M059J (cell line): Measurements from ENCODE around the gene TP53INP2. TPM values are rescaled to one million over a fixed set of nuclear protein-coding genes. Genes with fewer than 3 reads are reported as not detected.
"Not testable (repeated sequence)": the region's sequence is repeated elsewhere in the genome, so short reads cannot be mapped to it uniquely, and the experiment has no call there.

Experiments used
- DNase-seq: peaks from one replicate; pipeline ENCODE4 v3.0.0-alpha.2; 2012; ENCODE audit warnings: low read depth
- total RNA-seq: library from RNA; depleted of rRNA; stranded (reverse); fragments of >200 nt; shearing (Covaris generic); gene quantifications from 2 replicates; pipeline ENCODE4 v1.2.3, GENCODE V29; 2014; rRNA removed

Gene TP53INP2, protein sequence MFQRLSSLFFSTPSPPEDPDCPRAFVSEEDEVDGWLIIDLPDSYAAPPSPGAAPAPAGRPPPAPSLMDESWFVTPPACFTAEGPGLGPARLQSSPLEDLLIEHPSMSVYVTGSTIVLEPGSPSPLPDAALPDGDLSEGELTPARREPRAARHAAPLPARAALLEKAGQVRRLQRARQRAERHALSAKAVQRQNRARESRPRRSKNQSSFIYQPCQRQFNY
- 11.3 and 17.4 TPM in 2 replicates for total RNA-seq

DNA sequence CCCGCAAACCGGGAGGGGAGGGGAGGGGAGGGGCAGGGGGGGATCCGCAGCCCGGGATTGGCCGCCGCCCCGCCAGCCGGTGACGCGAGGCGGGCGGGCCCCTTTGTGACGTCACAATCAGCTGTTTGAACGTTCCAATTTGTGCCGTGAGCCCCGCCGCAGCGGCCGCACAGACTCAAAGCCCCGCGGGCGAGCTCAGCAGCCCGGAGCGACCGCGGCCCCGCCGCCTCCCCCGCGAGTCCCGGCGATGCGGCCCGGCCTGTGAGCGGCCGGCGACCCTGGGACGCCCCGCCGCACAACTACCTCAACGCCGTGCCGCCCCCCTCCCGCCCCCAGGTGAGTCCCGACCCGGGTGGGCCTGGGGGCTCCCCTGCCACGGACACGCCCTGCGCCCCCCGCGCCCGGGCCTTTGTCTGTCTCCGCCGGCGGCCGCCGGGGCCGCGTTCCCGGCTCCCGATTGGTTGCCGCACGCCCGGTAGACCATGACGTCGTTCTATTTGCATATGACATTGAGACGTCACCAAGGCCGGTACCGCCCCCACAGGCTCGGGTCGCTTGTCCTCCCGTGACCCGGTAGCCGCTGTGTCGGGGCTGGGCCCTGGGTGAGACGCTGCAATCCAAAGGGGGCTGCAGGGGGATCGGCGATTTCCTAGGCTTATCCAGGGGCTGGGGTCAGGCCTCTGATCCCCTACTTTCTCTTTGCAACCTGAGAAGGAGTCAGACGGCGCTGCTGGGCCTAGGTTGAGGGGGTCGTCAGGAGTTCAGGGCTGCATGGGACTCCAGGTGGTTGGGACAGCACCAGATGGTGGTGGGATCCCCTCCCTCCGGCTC, at the start of gene TP53INP2:
Gene TP53INP2 (plus strand): TSS at position 168 of the 831 bp plus-strand sequence. CDS start 4,396 bp downstream, outside the sequence.
- DNase-seq = peak; percentile 90

DNA sequence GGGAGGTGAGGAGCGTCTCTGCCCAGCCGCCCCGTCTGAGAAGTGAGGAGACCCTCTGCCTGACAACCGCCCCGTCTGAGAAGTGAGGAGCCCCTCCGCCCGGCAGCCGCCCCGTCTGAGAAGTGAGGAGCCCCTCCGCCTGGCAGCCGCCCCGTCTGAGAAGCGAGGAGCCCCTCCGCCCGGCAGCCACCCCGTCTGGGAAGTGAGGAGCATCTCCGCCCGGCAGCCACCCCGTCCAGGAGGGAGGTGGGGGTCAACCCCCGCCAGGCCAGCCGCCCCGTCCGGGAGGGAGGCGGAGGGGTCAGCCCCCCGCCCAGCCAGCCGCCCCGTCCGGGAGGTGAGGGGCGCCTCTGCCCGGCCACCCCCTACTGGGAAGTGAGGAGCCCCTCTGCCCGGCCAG, 45.5 kb upstream of the TP53INP2 start:
- not testable (repeated sequence) for DNase-seq

DNA sequence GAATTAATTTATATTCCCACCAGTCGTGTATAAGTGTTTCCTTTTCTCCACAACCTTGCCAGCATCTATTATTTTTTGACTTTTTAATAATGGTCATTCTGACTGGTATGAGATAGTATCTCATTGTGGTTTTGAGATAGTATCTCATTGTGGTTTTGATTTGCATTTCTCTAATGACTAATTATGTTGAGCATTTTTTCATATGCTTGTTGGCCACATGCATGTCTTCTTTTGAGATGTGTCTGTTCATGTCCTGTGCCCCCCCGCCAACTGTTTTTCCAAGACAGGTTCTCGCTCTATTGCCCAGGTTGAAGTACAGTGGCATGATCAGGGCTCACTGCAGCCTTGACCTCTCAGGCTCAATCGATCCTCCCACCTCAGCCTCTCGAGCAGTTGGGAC, 42.3 kb upstream of the TP53INP2 start:
- DNase-seq = peak; percentile 86

DNA sequence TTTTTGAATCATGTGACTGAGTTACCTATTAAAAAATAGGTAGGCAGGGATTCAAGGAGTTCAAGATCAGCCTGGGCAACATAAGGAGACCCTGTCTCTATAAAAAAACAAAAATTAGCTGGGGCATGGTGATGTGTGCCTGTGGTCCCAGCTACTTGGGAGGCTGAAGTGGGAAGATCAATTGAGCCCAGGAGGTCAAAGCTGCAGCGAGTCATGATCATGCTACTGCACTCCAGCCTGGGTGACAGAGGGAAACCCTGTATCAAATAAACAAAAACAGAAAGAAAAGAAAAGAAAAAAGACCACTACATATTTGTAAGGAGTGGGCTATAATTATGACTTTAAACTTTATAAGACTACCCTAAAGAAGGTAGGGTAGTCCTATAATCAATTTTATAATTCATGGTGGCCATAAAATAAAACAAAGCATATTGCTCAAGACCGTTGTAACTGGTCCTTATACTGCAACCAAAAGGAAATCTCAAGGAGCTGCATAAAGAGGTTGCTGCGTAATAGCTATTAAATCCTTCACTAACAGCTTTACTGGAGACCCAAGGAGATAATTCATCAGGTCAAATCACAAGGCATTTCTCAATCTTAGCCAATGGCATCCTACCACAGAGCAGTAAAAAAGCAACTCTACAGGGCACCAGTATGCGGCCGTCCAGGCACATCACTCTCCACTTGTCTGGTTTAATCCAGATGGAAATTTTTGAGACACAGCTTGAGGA, 40.8 kb upstream of the TP53INP2 start:
- DNase-seq = peak; percentile 58

DNA sequence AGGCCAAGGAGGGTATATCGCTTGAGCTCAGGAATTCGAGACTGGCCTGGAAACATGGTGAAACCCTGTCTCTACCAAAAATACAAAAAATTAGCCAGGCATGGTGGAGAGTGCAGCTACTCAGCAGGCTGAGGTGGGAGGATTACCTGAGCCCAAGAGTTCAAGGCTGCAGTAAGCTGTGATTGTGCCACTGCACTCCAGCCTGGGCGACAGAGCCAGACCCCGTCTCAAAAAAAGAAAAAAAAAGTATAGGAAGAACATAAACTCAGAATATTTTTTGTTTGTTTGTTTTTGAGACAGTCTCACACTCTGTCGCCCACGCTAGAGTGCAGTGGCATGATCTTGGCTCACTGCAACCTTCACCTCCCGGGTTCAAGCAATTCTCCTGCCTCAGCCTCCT, 39.4 kb upstream of the TP53INP2 start:
- not testable (repeated sequence) for DNase-seq

DNA sequence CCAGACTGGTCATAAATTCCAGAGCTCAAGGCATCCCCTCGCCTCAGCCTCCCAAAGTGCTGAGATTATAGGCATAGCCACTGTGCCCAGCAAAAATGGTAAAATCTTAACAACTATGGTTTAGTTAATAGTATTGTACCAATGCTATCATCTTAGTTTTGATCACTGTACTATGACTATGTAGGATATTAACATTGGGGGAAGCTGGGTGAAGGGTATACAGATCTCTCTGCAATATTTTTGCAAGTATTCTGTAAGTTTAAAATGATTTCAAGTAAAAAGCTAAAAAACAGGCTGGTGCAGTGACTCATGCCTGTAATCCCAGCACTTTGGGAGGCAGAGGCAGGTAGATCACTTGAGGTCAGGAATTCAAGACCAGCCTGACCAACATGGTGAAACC, 35.0 kb upstream of the TP53INP2 start:
- no peak for DNase-seq

DNA sequence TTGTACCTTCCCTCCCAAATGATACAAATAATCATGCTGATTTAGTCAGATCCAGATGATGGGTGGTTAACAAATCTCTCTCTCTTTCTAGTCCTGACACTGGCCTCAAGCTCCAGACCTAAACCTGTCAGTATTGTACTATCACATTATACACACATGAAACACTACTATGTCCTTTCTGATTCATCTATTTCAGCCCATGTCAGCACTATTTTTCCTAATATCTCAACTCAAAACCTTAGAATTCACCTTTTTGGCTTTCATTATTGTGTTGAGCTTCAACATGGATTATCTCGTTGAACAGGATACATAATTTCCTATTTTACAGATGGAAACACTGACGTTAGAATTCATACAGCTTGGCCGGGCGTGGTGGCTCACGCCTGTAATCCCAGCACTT, 30.7 kb upstream of the TP53INP2 start:
- no peak for DNase-seq

DNA sequence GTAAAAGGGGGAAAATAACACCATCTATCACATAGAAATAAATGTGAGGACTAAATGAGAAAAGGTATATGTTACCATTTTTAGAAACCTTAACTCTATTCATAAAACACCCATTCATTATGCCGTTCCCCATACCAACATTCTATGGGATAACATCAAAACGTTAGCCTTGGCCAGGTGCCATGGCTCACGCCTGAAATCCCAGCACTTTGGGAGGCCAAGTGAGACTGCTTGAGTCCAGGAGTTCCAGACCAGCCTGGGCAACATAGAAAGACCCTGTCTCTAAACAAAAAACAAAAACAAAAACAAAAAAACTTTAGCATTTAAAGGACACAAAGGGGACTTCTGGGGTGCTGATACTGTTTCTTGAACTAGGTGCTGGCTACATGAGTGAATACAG, 28.6 kb upstream of the TP53INP2 start:
- no peak for DNase-seq

DNA sequence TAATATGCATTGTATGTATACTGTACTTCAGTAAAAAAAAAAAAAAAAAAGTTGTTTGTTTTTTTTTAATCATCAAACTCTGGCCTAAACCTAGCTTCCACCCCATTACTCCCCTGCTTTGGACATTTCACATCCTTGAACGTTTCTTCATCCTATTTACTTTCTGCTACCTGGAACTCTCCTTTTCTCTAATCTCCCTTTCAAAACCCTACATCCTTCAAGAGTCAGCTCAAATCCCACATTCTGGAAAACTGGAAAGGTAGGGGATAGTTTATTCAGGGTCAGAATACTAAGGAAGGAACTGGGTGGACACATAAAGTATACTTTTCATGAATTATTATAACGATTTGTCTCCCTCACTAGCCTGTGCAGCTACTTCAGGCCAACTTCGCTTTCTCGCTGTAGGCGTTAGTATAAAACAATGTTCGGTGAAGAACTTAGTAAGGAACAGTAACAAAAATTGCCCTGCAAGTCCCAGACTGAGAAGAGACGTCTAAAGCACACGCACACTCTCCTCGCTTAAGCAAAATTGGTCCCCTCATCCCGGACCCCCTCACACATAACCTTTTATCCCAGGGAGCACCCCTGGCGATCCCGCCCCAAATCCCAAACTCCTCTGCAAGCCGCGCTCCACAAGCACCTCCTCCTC, 28.0 kb upstream of the TP53INP2 start:
- DNase-seq = no peak

DNA sequence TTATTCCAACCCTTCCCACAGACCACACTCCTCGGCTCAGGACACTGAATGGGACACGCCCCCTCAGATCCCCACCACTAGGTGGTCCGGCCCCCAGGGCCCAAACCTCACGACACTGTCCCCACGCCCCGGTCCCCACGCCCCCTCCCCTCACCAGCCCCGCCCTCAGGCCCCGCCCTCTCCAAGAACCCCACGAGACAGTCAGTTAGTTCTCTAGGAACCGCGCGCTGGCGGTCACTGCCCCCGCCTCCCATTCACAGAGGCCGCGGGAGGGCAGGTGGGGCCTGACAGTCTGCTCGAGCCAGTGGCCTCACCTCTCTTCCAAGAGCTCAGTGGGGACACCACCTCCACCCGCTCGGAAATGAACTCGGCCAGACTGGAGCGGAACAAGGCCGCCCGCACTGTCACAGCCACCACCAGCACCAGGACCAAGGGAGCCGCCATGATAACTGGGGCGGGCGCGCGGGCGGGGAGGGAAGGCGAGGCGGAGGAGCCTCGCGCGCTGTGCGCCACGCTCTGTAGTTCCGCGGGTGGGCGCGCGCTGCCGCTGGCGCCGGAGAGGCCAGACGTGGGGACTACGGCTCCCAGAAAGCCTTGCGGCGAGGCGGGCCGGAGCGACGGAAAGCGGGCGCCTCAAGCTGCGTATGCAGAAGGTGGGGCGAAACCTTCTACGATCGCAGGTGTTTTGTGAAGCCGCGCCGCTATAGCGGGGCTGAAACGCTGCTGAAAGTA, 27.3 kb upstream of the TP53INP2 start, which contains the start of gene PIGU:
Gene PIGU (minus strand): TSS at position 451 of the 732 bp plus-strand sequence. CDS start 7 bp downstream, at position 444.
- peak; percentile 98 for DNase-seq

DNA sequence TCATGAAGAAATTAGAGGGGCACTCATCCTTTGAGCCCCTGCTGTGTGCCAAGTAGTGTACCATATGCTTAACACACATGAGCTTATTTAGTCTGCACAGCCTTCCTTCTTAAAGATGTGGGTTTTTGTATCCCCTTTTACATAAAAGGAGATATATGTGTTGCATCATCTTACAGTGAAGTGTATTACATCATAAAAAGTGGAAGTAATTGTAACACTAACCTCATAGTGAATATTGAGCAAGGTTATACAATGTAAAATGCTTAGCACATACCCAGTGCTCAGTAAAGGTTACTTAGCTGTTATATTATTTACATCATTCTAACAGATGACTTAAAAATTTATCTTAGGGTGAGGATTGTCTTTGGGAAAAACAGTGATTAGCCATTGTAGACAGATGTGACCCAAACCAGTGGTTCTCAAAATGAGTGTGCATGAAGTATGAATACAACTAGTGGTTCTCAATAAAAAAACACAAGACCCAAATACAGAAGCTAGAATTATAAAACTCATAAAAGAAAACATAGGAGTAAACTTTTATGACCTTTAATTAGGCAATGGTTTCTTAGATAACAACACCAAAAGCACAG, 23.5 kb upstream of the TP53INP2 start:
- no peak for DNase-seq

DNA sequence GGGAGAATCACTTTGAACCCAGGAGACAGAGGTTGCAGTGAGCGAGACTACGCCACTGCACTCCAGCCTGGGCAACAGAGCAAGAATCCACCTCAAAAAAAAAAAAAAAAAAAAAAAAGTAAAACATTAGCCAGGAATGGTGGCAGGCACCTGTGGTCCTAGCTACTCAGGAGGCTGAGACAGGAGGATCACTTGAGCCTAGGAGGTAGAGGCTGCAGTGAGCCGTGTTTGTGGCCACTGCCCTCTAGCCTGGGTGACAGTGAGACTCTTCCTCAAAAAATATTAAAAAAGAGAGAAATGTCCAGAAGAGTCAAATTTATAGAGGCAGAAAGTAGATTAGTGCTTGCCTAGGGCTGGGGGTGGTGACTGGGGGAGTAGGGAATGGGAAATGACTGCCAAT, 20.5 kb upstream of the TP53INP2 start:
- DNase-seq = no peak

DNA sequence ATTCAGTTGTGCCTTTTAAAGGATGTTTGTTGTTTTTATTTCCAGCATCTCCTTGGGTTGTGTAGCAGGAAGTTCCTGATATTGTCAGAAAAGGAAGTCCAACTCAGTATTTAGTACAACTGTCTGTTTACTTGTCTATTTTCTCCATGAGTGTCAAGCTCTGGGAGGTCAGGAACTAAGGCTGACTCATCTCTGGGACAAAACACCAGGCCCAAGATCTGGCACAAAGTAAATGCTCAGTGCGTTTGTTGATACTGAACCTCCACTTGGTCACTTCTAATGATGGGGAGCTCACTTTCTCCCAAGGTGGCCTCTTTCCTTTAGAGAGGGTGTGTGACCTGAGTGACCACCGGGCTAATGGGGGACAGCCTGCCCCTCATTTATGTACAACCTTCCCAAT, 14.7 kb upstream of the TP53INP2 start:
- peak; percentile 84 for DNase-seq

DNA sequence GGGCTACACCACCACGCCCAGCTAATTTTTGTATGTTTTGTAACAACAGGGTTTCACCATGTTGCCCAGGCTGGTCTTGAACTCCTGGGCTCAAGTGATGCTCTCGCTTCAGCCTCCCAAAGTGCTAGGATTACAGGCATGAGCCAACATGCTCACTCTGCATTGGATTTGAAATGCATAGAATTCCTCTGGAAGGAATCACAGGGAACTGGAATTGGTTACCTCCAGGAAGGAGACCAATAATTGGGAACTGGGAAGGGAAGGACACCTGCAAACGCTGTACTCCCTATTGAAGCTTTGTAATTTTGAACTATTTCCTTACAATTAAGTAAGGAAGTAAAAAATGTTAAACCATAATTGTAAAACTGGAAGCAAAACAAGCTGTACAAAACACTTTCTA, 12.3 kb upstream of the TP53INP2 start:
- DNase-seq = no peak

DNA sequence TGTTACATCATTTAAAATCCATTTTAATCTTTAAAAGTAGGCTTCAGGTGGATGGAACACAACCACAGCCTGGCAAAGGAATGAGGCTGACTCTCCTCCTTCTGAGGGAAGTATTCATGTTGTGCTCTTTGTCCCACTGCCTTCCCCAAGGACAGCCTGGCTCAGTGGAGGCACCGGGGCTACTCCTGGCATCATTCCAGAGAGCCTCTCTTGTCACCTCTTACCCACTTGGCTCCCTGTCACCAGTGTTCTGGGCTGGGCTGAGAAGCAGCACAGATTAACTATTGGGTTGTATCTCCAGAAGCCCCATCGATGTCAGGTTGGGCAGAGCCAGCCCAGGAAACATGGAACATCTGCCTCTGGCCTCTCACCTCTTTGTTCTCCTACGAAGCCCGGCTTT, 10.7 kb upstream of the TP53INP2 start:
- DNase-seq = no peak

DNA sequence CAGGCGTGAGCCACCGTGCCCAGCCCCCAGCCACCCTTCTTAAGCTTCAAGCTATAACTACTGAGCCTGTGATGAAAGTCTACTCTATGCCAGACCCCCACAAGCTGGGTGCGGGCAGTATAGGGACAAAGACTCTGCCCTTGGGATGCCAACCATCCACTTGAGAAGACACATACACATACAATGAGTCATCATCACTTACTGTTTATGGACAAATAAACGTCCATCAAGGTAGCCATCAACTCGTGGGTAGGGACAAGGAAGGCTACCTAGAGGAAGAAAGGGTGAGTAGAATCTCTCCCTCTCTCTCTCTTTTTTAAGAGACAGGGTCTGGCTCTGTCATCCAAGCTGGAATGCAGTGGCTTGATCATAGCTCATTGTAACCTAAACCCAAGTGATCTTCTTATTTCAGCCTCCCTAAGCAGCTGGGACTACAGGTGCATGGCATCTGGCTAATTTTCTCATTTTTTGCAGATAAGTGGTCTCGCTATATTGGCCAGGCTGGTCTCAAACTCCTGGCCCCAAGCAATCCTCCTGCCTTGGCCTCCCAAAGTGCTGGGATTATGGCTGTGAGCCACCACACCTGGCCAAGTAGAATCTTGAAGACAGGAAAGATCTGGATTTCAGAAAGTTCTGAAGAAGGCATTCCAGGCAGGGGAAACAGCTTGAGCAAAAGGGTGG, 2.6 kb upstream of the TP53INP2 start:
- peak; percentile 56 for DNase-seq

DNA sequence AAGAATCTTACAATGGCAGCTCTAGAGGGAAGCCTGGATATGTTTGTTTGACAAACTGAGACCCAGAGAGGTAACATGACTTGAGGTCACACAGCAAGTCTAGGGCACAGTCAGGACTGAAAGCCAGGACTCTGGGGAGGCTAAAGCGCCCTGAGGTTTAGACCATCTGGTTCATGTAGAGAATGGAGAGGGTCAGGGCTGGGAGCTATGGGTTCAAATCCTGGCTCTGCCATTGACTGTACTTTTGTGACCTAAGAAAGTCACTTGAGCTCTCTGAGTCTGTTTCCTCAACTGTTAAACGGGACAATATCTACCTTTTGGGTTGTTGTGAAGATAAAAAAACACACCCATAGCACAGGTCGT, 1.1 kb upstream of the TP53INP2 start:
- no peak for DNase-seq

DNA sequence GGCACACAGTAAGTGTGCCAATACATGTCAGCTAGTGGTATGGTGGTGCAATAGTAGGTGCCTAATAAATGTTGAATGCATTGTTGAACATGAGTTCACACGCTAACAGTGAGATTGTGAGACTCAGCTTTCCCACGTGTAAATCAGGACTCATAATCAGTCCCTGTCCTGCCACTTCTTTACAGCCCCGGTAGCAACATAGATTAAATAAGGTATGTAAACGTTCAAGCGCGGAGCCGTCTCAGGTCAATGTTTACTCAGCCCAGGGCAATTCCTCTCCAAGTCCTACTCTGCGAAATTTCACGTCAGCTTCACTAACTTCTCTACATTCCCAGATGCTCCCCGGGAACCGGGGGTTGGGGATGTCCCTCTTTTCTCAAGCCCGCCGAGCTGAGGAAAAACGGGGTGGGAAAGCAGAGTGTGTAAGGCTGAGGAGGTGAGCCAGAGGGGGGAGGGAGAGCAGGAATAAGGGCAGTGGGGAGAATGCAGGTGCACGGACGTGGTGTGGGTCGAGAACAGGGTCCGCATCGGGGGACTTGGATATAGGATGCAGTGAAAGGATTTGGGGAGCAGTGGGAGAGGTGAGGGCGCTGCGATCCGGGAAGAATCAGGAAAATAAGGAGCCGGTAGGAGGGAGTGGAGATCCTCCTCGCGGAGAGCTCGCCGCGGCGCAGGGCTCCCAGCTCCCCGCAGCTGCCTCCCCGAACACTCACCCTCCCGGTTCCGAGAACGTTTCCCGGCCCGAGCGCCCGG, 544 bp upstream of the TP53INP2 start:
- peak; percentile 61 for DNase-seq

DNA sequence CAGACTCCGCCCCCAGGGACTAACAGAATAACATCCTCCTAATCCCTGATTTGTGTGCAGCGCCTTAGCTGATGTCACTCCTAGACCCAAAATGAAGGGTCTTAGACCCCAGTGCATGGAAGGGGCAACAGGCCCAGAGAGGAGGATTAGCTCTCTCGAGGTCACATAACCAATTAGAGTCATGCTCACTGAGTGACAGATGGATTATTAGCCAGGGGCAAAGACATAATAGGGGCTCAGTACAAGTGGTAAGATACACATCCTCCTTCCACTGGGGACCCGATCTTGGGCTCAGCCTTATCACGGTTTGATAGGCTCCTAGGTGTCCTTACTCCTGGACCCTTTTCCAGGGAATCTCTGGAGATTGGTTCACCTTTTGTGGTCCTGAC, 858 bp downstream of the TP53INP2 start:
- DNase-seq = no peak
